Right lobe of liver (tissue), 4 donors: ENCODE results near the gene PWWP2A.

Experiments used
- CTCF ChIP-seq, 4 donors: fragments of 200-600 bp in 3 of 4; fragments of 450-650 bp in 1 of 4; IDR thresholded peaks; one replicate each; pipeline versions ENCODE4 v1.5.1 to v1.8.0; 2016 to 2022; ENCODE audit warnings: antibody characterized with exemption in 4 of 4, mild to moderate bottlenecking in 2 of 4
- POLR2A ChIP-seq: fragments of 450-650 bp; IDR thresholded peaks from one replicate; pipeline ENCODE4 v1.6.1; 2017; ENCODE audit warnings: antibody characterized with exemption, mild to moderate bottlenecking
- donor health status: DM: no; HTN: no; CAD: no.
- donor health status: DM: no; HTN: no; CAD: no.
- donor health status: DM: no; HTN: yes; CAD: no.

DNA sequence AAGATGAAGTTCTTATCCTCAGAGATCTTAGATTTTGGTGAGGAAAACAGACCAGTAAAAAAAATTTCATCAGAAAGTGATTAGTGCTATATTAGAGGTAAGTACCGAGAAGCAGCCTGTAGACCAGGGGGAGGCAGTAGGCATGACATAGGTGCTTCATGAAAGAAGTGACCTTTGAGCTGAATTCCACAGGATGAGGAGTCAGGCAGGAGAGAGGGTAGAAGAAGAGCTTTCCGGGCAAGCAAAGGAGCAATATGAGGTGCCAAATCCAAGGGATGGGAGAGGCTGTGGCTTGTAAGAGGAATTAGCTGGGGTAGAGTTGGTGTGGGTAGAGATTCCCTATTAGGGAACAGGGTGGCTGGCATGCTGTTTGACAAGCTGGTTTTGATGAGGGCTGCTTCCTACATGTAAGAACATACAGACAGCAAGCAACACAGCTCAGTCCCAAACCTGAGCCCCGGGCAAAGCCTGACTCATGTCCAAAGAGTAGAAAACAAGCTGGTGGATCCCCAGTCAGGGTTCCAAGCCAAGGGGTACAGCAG, 48.4 kb upstream of the PWWP2A start:
- TF ChIP-seq CTCF (IDR thresholded peaks at IDR 0.05) (no peak), POLR2A (no peak)
